GM19043 (cell line): ENCODE data around the gene NTM.

Source experiments
- ATAC-seq: cut with Tn5 transposase; IDR thresholded peaks from one replicate; pipeline ENCODE4 v1.9.1; 2021; ENCODE audit warnings: low read depth; ENCODE audit not compliant: unreplicated experiment

The NTM gene

DNA sequence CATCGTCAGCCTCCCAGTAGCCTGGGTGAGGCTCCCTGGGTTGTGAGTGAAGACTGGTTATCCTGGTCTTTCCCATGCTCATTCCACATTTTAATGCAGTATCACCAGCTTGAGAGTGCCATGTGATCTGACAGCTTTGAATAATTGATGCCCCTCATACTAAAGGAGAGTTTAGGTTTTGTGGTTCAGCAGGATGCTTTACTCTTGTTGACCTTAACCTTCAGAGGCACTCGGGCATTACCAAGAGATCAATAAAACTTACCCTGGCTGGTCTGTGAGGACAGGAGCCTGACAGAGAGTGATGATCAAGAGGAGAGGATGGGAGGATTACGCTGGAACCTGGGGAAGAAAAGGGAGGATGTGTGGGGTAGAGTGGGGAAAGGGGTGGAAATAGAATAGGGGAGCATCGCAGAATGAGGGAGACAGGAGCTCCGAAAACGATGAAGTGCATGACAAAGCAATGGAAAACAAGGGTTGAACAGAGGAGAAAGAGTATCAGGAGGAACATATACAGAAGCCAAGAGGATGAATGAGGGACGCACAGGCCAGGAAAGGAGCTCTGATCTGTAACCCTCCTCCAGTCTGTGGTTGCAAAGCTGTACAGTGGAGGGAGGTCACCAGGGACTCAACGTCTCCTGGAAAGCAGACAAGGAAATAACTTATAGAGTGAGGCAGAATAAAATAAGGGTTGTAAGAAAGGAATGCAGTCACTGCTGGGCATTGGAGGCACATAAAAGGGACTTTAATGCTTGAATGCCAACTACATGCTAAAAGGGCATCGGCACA, 594.5 kb downstream of the NTM start:
- no peak for ATAC-seq

DNA sequence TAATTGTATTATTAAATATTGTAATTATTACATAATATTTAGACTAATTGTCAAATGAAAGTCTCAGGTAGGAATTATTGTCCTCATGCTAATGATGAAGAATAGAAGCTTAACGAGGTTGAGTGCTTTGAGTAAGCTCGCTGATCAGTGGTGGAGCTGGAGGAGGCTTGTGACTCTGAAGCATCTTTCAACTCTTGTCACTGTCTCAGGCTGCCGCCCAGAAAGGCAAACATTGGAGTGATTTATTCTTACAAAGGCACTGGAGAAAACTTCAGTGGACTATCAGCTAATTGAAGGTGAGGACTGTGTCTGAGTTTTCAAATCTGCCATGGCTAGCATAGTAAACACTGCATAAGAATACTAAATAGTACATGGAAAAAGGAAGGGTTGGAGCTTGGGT, 595.1 kb downstream of the NTM start:
- ATAC-seq = no peak

DNA sequence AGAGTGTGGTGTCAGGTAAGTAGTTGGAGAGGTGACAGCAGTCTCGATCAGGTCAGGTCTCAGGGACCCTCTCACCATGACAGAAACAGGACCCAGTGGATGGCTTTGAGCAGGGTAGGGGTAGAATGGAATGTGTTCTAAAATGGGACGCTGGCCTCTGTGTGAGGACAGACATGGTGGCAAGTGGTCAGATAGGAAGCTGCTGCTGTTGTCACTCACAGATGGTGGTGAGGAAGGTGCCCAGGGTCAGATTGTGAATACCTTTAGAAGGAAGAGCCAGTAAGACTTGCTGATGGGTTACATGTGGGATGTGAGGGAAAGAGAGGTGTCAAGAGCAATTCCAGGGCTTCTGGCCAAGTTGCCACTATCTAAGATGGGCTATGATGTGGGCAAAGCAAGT, 596.3 kb downstream of the NTM start:
- ATAC-seq = no peak

DNA sequence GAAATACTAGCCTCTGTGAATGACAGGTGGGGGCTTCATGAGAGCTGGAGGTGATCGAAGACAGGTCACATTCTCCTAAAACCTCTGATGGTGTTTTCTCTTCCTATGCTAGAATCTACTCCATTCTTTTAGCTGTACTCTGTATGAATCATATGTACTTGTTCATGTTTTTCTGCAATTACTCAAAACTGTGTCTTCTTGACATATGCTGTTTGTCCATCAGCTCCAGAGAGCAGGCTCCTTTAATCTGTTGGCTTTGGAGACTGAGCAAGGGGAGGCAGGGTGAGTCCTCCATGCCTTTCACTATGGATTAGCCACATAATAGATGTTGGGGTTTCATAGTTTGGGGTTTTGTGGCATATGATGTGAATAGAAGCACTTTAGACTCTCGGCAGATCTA, 598.8 kb downstream of the NTM start:
- ATAC-seq = no peak

DNA sequence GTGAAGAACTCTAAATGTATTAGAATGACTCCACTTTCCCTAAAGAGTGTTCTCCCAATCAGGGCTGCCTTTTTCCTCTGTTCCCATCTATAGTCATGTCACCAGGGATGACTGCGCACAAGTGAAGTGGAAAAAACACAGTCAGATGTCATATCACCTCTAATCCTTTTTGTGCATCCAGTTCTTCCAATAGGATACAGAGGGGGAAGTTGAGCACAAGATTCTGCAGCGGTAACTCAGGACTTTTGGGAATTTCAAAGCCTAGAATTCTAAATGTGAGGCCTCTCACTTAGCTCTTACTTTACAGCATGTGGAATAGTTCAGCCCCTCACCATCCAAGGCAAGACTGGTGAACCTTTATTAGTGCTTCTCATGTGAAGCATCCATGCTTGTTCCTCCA, 602.6 kb downstream of the NTM start:
- ATAC-seq = no peak

DNA sequence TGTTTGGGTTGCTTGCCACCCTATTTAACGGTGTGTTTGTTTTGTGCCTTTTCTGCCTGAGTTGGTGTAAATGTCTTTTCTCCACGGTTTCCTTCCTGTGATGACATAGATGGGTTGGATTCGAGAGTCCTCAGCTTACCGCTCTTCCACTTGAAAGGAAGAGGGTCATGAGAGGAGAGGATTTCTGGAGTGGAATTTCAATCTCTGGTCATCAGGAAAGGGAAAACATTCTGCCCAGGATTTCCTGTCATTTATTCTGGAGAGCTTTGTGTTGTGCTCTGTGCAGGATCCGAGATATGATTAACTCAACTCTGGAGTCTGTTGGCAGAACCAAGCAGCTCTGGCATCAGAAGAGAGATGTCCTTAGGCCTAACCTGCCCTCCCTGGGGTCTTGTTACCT, 605.2 kb downstream of the NTM start:
- no peak for ATAC-seq

DNA sequence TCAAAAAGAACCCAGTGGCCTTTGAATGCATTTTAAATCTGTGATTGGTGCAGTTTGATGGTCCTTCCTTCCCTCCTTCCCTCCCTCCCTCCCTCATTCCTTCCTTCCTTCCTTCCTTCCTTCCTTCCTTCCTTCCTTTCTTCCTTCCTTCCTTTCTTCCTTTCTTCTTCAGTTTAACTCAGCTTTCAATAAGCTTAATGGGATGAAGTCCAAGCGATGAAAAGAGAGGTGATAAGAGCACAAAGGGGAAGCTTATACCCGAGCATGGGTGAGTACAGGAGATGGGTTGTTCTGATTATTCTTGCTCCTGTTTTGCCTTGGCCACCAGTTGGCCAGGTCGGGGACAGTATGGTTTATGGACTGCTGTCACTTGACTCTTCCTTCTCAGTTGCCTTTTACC, 605.6 kb downstream of the NTM start:
- no peak for ATAC-seq

DNA sequence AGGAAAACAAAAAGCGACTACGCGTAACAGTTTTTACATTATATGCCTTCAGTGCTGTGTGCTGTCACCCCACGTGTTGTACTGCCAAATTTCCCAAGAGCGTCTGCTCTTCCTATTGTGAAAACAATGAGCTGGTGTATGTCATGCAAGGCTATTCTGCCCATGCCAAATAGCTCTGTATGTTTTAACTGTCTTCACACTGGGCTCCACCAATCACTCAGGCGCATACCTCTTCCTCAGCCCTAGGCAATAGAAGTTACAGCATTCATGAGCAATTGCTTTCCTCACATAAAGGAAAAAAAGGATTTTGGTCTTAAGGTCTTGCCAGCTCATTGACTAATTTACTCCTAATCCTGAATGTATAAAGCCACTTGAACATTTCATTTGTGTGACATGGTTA, 606.8 kb downstream of the NTM start:
- no peak for ATAC-seq

DNA sequence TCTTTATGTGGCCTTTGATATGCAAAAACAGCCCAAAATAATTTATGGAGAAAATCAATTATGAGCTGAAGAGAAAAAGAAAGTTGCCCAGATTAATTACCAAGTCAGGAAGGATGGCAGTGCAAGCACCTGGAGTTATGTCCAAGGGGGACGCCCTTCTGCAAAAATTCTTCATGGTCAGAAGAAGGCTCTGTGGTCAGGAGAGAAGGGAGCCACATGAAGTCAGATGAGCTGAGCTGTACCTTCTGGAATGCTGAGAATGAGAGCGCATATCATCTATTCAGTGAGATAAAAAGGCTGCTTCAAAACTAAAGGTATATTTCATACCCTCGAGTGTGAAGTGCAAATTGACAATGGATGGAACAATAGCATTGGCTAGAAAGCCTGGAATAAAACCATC, 607.4 kb downstream of the NTM start:
- no peak for ATAC-seq

DNA sequence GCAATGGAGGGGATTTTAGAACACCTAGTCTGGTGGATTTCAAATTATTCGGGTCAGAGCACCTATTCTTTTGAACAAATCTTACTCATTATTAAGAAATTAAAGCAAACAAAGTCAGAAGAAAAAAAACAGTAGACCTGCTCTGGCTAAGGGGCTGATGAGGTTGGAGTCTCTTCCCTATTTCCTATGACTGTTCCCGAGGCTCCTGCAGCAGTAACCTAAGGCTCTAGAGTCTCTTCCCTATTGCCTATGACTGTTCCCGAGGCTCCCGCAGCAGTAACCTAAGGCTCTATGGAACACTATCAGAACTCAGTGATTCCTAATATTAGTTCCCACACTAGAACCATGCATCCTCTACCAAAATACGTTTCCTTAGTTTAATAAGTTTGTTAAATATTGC, 607.9 kb downstream of the NTM start:
- ATAC-seq = no peak

DNA sequence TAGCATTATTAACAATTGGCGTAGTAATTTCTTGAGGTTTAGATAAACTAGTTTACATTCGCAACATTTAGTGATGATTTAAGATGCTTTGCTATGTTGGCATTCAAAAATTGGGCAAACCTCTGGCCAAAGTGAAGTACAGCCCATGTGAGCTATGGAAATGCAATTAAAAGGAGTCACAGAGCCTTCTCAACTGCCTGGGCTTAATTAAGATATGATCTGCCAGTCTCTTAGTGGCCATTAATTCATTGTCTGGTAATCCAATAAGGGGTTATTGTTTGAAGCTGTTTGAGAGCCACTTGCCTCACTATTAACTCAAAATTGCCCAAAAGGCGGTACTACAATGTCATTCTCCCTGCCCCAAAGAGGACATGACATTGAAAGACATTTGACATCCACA, 608.9 kb downstream of the NTM start:
- ATAC-seq = no peak

DNA sequence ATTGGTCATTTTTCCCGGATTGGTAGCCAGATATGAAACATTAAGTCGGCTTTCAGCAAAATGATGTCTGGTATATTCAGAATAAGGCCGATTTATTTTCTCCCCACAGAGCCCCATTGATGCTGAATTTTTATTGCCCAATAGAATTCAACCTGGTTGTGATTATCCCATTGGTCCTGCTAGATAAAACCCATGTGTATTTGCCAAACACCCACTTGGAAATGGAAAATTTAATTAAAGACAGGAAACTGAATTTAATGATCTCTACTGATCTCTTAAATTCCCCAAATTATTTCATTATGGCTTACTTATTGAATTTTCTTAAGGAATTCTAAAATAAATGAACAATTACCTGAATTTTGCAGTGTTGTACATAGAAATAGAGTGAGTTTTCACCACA, 609.8 kb downstream of the NTM start:
- no peak for ATAC-seq

DNA sequence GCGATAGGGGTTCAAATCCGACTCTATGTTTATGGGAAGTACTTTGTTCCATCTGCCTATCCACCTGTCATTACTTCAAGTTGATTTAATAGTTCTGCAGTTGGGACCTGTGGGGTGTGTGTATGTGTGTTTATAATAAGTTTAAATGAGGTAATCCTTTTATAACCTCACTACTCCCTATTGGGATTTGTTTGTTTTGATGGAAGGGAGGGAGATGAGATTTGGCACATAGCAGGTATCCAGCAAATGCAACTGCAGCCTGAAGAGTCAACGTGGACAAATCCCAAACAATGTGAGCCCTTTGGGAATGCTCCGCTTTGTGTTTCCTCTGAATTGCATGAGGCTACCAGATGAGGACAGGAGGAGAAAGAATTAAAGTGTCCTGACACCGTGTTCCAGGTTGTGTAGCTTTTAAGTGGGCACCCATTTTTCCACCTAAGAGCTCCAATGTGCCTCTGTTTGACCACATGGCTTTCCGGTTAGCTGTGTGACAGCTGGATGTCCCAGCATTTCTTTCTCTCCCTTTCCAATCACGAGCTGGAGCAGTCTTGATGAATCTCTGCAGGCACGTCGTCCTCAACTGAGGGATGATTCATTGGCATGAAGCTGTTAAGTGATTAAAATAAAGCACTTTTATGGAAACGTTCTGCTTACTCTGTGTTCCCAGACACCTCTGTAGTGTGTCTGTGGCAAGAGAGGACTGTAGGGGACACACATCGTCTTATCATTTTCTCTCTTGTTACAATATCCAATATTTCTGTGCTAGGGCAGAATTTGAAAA, 610.7 kb downstream of the NTM start:
- no peak for ATAC-seq

DNA sequence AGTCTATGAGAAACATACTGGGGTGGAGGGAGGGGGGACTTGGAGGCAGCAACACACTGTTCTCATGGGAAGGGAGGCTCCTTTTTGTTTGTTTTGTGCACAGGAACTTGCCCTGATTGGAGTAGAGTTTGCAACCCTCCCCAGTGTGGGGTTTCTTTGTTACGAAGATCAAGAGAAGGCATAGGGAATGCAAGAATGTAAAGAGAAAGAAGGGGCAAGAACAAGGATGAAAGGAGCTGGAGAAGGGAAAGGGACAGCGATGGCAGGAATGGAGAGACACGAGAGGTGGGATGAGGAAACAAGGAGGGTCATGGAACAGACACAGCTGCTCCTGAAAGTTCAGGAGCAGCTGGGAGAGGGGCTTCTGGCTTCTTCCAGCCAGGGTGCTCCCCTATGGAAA, 611.7 kb downstream of the NTM start:
- ATAC-seq = no peak

DNA sequence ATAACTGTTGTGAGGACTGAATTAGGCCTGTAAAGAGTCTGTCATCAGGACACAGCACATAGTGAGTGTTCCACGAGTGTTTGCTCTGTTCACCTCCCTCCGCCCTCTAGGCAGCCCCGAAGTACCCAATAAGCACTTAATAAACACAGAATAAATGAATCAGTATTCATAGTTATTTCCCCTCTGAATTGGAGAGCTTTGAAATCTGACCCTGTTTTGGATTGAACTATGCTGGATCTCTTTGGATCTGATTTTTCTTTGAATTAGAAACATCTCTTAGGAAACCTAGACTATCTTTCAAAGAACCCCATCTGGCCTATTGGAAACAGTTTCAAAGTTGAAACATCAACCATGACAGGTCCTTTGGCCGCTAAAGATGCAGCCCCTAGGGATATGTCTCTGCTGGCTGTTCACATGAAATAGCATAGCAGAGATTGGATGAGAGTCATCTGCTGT, 615.5 kb downstream of the NTM start:
- no peak for ATAC-seq

DNA sequence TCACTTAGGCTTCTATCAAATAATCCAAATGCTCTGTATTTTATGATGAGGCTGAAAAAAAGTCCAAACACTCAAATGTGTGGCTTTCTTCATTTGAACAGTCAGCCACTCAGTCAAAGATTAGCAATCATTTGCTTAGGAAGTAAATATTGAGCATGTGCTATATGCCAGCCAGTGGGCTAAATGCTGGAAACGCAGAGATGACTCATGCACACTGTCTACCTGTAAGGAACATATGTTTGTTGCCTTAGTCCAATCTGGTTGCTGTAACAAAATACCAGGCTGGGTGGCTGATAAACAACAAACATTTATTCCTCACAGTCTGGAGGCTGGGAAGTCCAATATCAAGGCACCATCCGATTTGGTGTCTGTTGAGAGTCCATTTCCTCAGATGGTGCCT, 617.3 kb downstream of the NTM start:
- no peak for ATAC-seq

DNA sequence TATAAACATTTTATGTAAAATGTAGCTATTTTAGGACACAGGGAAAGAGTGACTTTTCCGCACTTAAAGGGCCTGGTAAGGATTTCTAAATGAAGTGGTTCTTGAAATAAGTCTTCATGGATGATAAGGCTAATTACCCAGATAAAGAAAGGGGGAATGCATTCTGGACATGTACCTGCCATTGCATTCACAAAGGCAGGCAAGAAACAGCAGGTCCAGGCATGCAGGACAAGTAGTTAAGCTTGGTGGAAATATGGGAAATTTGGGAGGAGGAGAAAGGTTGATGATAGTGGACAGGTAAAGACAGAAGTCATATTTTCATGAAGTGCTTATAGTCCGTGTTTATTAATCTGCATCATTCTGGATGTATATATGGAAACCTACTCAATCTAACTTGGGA, 621.2 kb downstream of the NTM start:
- ATAC-seq = no peak

DNA sequence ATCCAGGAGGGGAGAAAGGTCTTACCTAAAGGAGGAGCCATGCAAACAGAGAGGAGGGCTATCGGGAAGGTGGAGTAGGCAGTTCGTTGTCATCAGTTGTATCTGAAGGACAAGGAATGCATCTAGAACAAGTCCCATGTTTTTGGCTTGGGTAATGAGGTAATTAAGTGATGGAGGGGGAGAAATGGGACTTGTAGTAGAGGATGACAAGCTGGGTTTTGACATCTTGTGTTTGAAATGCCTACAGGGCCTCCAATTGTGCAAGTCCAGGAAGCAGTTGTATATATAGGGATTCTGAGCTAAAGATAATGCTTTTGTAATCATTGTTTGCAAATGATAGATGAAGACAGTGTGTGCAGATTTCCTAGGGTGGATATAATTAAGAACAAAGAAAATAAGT, 622.8 kb downstream of the NTM start:
- no peak for ATAC-seq

DNA sequence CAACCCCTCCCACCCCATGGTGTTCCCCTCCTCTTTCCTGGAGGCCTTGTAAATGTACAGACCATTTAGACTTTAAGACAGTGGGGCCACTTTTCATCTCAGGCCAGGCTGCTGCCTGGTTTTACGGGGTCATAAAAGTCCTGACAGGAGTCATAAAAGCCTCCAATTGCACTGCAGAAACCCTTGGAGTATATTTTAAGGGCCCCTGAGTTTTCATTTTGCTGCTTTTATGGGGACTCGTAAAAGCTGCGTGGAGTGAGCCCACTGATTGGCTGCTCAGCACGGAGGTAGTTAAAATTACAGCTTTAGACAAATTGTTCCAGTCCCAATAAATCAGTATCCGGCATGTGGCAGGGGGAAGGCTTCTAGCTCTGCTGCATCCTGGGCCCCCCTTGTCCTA, 627.6 kb downstream of the NTM start:
- no peak for ATAC-seq

DNA sequence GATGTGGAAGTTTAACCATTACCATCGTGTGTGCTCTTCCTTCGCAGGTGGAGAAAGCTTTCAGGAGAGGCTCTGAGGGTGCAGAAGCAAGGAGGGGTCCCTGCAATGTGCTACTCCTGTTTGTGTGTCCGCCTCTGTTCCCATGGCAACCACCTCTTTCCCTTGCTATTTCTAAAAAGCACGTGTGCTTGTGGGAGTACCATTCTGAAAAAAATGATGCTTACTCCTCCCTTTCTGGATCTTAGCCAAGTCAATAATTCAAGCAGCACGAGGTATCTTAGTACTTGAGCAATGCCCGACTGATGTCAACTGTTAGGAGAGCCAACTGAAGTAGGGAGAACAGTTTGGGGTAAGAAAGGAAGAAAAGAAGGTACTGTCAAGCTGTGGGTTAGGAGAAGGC, 628.7 kb downstream of the NTM start:
- no peak for ATAC-seq

DNA sequence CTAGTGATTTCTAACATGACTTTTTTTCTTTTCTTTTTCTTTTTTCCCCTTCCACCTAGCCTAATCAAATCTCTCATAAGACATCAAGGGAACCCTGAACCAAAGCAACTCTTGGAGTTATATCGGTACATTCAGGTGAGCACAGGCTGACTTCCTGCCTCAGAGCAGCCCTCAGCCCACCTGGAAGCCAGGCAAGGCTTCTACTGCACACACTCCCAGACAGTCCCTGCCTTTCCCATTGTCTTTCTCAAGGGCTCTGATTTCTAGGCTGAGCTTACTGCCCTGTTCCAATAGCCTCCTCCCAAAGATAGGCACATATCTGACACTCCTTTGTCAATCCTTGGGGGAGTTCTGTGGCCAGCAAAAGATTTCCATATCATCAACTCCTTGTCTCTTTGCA, 629.5 kb downstream of the NTM start:
- ATAC-seq = no peak

DNA sequence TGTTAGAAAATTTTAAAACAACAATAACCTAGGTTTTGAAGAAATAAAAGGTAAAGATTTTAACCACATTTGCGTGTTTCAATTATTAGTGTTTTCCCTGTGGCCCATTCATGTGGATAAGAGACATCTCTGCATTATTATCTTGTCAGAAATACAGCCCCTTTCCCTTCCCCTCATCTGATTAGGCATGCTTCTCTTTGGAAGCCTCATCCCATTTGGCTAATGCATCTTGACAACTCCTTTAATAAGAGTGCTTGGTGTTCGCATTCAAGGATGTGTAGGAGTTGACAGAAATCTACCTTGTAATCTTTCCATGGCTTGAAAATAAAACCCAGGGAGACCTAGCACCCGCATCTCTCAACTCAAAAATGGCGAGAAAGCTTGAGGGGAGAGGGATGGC, 635.5 kb downstream of the NTM start:
- no peak for ATAC-seq
